ENCODE results near the gene LTBR.

Gene LTBR

DNA sequence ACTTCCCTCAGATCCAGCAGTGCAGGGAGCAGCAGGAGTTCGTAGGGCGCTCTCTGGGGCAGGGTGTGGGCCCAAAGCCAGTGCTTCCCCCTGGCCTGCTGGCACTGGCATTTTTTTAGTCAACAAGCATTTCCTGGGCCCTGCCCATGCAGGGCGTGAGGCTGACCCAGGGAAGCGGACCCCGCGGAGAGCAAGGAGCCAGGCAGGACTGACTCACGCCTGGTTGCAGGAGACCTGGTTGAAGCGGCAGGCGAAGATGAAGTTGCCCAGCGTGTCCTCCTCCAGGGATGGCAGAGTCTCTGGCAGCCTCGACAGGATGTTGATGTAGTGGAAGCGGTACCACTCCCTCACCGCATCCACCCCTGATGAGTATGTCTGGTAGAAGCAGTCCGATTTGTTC, 22.1 kb upstream of the LTBR start:
- TF ChIP-seq, protein P1, sequence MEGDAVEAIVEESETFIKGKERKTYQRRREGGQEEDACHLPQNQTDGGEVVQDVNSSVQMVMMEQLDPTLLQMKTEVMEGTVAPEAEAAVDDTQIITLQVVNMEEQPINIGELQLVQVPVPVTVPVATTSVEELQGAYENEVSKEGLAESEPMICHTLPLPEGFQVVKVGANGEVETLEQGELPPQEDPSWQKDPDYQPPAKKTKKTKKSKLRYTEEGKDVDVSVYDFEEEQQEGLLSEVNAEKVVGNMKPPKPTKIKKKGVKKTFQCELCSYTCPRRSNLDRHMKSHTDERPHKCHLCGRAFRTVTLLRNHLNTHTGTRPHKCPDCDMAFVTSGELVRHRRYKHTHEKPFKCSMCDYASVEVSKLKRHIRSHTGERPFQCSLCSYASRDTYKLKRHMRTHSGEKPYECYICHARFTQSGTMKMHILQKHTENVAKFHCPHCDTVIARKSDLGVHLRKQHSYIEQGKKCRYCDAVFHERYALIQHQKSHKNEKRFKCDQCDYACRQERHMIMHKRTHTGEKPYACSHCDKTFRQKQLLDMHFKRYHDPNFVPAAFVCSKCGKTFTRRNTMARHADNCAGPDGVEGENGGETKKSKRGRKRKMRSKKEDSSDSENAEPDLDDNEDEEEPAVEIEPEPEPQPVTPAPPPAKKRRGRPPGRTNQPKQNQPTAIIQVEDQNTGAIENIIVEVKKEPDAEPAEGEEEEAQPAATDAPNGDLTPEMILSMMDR (IDR thresholded peaks at IDR 0.05), result no peak

GRCh38 chr12:6362403-6362802, 21.6 kb upstream of the LTBR start:
- TF ChIP-seq, protein P1 (IDR thresholded peaks at IDR 0.05), result no peak

DNA sequence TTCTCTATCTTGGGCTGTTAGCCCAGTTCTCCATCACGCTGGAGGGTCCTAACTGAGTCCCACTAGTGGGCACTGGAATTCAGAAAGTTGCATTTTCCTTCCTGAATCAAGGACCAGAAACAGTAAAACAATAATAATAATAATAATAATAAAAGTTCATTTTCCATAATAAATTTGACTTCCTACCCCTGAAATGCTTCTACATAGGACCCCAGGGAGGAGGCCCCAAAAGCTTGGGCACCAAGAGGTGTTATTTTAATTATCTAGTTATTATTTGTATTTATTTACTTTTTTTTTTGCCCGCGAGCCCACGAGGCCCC, 21.0 kb upstream of the LTBR start:
- TF ChIP-seq, protein P1 (IDR thresholded peaks at IDR 0.05), result no peak

GRCh38 chr12:6363330-6364043, 20.5 kb upstream of the LTBR start:
- TF ChIP-seq, protein P1 (IDR thresholded peaks at IDR 0.05), result no peak

GRCh38 chr12:6364044-6364374, 20.0 kb upstream of the LTBR start:
- TF ChIP-seq, protein P1 (IDR thresholded peaks at IDR 0.05), result no peak

- TF ChIP-seq, protein P1 (IDR thresholded peaks at IDR 0.05), result no peak
Observed at GRCh38 chr12:6367065-6367968, 16.6 kb upstream of the LTBR start.

GRCh38 chr12:6367969-6368892, 15.7 kb upstream of the LTBR start:
- TF ChIP-seq, protein P1 (IDR thresholded peaks at IDR 0.05), result no peak
